ENCODE results near the gene PLA2G4B.

DNA sequence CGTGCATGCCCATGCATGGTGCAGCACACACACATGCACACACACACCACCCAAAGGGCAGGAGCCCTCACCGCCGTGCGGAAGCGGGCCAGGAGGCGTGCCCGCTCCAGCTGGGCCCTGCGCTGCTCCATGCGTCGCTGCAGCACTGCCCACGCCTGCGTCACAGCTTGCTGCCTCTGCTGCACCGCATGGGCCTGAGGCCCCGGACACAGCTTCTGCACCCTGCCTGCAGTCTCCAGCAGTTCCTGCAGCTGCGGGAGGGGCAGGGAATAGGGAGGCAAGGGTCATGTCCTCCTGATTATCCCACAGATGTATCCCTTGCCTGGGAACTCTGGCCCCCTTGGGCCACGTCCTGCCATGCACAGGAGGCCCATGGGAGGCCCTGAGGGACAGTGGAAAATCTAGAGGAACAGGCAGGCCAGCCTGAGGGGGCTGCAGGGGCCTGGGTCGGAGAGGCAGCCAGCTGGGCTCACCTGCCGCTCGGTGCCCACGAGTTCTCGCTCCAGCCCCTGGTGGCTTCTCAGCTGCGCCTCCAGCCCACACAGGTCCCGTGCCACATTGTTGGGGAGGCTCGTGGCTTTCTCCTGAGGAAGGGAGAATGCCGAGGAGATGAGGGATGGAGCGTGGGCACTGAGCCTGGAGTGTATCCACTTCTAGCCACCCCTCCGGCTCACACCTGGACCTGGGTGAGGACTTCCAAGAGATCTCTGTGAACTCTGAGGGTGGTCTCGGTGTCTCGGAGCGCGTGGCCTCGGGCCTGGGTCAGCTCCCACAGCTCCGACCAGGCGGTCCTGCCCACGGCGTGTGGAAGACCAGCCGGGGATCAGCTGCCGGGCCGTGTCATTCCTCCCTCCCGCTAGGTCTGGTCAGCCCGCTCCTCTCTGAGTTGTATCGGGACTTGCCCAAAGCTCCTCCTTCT is 31.4 kb downstream of the PLA2G4B start:
- TF ChIP-seq, protein P1, sequence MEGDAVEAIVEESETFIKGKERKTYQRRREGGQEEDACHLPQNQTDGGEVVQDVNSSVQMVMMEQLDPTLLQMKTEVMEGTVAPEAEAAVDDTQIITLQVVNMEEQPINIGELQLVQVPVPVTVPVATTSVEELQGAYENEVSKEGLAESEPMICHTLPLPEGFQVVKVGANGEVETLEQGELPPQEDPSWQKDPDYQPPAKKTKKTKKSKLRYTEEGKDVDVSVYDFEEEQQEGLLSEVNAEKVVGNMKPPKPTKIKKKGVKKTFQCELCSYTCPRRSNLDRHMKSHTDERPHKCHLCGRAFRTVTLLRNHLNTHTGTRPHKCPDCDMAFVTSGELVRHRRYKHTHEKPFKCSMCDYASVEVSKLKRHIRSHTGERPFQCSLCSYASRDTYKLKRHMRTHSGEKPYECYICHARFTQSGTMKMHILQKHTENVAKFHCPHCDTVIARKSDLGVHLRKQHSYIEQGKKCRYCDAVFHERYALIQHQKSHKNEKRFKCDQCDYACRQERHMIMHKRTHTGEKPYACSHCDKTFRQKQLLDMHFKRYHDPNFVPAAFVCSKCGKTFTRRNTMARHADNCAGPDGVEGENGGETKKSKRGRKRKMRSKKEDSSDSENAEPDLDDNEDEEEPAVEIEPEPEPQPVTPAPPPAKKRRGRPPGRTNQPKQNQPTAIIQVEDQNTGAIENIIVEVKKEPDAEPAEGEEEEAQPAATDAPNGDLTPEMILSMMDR (IDR thresholded peaks at IDR 0.05), result no peak
- TF ChIP-seq POLR2AphosphoS5 (IDR thresholded peaks at IDR 0.05), result no peak

Data from prostate gland (tissue), 2 donors.